ENCODE data around the gene RCL1. TPM values are rescaled to one million over a fixed set of nuclear protein-coding genes. Genes with fewer than 3 reads are reported as not detected.

Gene RCL1
- polyA plus RNA-seq, 1 of the 3 experiments (the other 2 are of a cell fraction), result 18.4 TPM

DNA sequence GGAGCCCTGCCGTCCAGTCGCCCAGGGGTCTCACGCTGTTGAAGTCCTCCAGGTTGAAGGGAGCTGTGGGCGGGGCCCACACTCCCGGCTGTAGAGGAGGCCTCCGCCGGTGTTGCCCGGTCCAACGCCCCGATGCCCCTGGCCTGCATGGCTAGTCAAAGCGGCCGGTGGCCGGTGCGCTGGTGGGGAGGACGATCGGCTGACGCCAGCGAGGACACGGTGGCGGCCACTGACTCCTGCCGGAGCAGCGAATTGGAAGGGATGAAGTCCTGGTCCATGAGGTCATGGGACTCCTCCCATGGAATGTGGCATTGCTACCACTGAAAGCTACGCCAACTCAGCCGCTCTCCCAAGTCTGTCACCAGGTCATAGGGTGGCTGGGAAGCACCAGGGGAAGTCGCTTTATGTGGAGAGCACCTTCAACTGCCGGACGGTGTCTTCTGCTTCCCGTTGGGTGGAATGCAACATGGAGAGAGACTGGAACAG, 11.8 kb downstream of the RCL1 start:
- Histone ChIP-seq H3K9me3 (no peaks in the 10 kb centered on the region), H3K4me2 (no peak overlapping the region), H3K9me2 (no peaks in the 10 kb centered on the region), H2AFZ (ENCODE audit: low read depth) (no peak overlapping the region), H3K9ac (no peak overlapping the region), H3K36me3 (replicated peaks in 1 of 2; ENCODE audit: control insufficient read depth in 1 of 2, insufficient read depth in 2 of 2, low read length in 1 of 2) (peaks cover 0 to 3% of the 10 kb centered on the region in 2 experiments), H3K27ac (ENCODE audit: low read depth in 2 of 2, low read length in 1 of 2) (no peak overlapping the region), H3K79me2 (ENCODE audit: insufficient read depth) (peaks cover 94% of the 10 kb centered on the region), H3K27me3 (ENCODE audit: insufficient read depth) (no peaks in the 10 kb centered on the region), H3F3A (replicated peaks; ENCODE audit: insufficient read depth) (no peaks in the 10 kb centered on the region), H4K20me1 (ENCODE audit: insufficient read depth) (0 out of 2 replicates have a peak, but pooled peaks cover 3% of the 10 kb centered on the region), H3K4me3 (ENCODE audit: low read depth in 2 of 2, low read length in 1 of 2) (no peak overlapping the region), H3K4me1 (ENCODE audit: control insufficient read depth in 1 of 2, insufficient read depth in 2 of 2, low read depth in 1 of 2, low read length in 1 of 2) (peaks cover 0 to 2% of the 10 kb centered on the region in 2 experiments; a peak in 1 of 4 replicates)
- POLR2A ChIA-PET, result no interaction called here
- no peak for TF ChIP-seq NFIC (IDR thresholded peaks at IDR 0.05; ENCODE audit: borderline replicate concordance)
- TF ChIP-seq, protein P1, sequence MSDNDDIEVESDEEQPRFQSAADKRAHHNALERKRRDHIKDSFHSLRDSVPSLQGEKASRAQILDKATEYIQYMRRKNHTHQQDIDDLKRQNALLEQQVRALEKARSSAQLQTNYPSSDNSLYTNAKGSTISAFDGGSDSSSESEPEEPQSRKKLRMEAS (IDR thresholded peaks at IDR 0.05; ENCODE audit: low read depth), result no peak
- no peak for TF ChIP-seq RXRA (IDR thresholded peaks at IDR 0.05; ENCODE audit: borderline replicate concordance, low read depth)
- TF ChIP-seq TAF1 (IDR thresholded peaks at IDR 0.05; ENCODE audit: borderline replicate concordance, low read depth, low read length), result no peak
- TF ChIP-seq, protein P2, sequence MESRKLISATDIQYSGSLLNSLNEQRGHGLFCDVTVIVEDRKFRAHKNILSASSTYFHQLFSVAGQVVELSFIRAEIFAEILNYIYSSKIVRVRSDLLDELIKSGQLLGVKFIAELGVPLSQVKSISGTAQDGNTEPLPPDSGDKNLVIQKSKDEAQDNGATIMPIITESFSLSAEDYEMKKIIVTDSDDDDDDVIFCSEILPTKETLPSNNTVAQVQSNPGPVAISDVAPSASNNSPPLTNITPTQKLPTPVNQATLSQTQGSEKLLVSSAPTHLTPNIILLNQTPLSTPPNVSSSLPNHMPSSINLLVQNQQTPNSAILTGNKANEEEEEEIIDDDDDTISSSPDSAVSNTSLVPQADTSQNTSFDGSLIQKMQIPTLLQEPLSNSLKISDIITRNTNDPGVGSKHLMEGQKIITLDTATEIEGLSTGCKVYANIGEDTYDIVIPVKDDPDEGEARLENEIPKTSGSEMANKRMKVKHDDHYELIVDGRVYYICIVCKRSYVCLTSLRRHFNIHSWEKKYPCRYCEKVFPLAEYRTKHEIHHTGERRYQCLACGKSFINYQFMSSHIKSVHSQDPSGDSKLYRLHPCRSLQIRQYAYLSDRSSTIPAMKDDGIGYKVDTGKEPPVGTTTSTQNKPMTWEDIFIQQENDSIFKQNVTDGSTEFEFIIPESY (IDR thresholded peaks at IDR 0.05; ENCODE audit: borderline replicate concordance, low read depth), result no peak
- TF ChIP-seq MXI1 (IDR thresholded peaks at IDR 0.05; ENCODE audit: low read depth, low read length), result no peak
- TF ChIP-seq, protein P3, sequence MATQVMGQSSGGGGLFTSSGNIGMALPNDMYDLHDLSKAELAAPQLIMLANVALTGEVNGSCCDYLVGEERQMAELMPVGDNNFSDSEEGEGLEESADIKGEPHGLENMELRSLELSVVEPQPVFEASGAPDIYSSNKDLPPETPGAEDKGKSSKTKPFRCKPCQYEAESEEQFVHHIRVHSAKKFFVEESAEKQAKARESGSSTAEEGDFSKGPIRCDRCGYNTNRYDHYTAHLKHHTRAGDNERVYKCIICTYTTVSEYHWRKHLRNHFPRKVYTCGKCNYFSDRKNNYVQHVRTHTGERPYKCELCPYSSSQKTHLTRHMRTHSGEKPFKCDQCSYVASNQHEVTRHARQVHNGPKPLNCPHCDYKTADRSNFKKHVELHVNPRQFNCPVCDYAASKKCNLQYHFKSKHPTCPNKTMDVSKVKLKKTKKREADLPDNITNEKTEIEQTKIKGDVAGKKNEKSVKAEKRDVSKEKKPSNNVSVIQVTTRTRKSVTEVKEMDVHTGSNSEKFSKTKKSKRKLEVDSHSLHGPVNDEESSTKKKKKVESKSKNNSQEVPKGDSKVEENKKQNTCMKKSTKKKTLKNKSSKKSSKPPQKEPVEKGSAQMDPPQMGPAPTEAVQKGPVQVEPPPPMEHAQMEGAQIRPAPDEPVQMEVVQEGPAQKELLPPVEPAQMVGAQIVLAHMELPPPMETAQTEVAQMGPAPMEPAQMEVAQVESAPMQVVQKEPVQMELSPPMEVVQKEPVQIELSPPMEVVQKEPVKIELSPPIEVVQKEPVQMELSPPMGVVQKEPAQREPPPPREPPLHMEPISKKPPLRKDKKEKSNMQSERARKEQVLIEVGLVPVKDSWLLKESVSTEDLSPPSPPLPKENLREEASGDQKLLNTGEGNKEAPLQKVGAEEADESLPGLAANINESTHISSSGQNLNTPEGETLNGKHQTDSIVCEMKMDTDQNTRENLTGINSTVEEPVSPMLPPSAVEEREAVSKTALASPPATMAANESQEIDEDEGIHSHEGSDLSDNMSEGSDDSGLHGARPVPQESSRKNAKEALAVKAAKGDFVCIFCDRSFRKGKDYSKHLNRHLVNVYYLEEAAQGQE (IDR thresholded peaks at IDR 0.05; ENCODE audit: low read depth, low read length), result no peak
- TF ChIP-seq ELF1 (IDR thresholded peaks at IDR 0.05), result no peak
- TF ChIP-seq TCF12 (IDR thresholded peaks at IDR 0.05), result no peak
- TF ChIP-seq, protein P4, sequence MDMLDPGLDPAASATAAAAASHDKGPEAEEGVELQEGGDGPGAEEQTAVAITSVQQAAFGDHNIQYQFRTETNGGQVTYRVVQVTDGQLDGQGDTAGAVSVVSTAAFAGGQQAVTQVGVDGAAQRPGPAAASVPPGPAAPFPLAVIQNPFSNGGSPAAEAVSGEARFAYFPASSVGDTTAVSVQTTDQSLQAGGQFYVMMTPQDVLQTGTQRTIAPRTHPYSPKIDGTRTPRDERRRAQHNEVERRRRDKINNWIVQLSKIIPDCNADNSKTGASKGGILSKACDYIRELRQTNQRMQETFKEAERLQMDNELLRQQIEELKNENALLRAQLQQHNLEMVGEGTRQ (IDR thresholded peaks at IDR 0.05; ENCODE audit: borderline replicate concordance, low read depth, low read length), result no peak
- TF ChIP-seq, protein P5, sequence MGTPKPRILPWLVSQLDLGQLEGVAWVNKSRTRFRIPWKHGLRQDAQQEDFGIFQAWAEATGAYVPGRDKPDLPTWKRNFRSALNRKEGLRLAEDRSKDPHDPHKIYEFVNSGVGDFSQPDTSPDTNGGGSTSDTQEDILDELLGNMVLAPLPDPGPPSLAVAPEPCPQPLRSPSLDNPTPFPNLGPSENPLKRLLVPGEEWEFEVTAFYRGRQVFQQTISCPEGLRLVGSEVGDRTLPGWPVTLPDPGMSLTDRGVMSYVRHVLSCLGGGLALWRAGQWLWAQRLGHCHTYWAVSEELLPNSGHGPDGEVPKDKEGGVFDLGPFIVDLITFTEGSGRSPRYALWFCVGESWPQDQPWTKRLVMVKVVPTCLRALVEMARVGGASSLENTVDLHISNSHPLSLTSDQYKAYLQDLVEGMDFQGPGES (IDR thresholded peaks at IDR 0.05; ENCODE audit: low read depth, low read length), result no peak
- TF ChIP-seq FOXJ3 (CRISPR knock-in tag; IDR thresholded peaks at IDR 0.05), result no peak
- TF ChIP-seq FOSL2 (IDR thresholded peaks at IDR 0.05; ENCODE audit: borderline replicate concordance, low read depth), result no peak
- 95% methylated on average over 15 of the region's 28 CpGs for WGBS (ENCODE audit: low lambda C conversion rate)
- DNase-seq, result no peak
- CTCF ChIA-PET, result interaction anchor here (1.9 kb wide), 1 partner anchor 7 kb away, joined by 6 read pairs; no protein-coding TSS in a partner anchor
